K562 (cell line): ENCODE measurements around the gene PCF11. TPM values are rescaled to one million over a fixed set of nuclear protein-coding genes. Genes with fewer than 3 reads are reported as not detected.
A peak's percentile ranks its signal among the peaks of the same experiment; 100 is the strongest.

Source experiments
- ARID2 ChIP-seq: fragments of 450-650 bp; IDR thresholded peaks from 2 replicates; pipeline ENCODE4 v1.6.1; 2017; ENCODE audit warnings: antibody characterized with exemption, mild to moderate bottlenecking
- ATF6 ChIP-seq: sonication (generic); formaldehyde crosslinking; IDR thresholded peaks from 2 replicates; pipeline ENCODE4 v1.4.0; 2020; ENCODE audit warnings: mild to moderate bottlenecking, missing genetic modification reagents
- CREBBP ChIP-seq: IDR thresholded peaks from one replicate; pipeline ENCODE4 v1.6.1; 2012; ENCODE audit warnings: low read depth, mild to moderate bottlenecking, control low read depth, inconsistent platforms, low read length
- EGR1 ChIP-seq: fragments of 450-650 bp; conservative IDR thresholded peaks from 2 replicates; pipeline ENCODE4 v1.6.1; 2017; ENCODE audit warnings: mild to moderate bottlenecking
- EP400 ChIP-seq: fragments of 450-650 bp; IDR thresholded peaks from 2 replicates; pipeline ENCODE4 v1.6.1; 2017; ENCODE audit warnings: antibody characterized with exemption, mild to moderate bottlenecking, moderate library complexity
- HNRNPH1 ChIP-seq: fragments of 200-400 bp; formaldehyde crosslinking; optimal IDR thresholded peaks from 2 replicates; pipeline ENCODE3; 2017; ENCODE audit warnings: low read depth, mild to moderate bottlenecking, low read length, moderate library complexity
- IRF9 ChIP-seq: fragments of 450-650 bp; IDR thresholded peaks from 2 replicates; pipeline ENCODE4 v1.6.1; 2016; ENCODE audit warnings: missing biosample characterization, missing genetic modification characterization
- KDM4B ChIP-seq, 2 experiments: fragments of 450-650 bp in 1 of 2; sonication (generic) in 1 of 2; IDR thresholded peaks; 2 replicates each; pipeline ENCODE4 v1.6.1; 2016 to 2017; ENCODE audit warnings: borderline replicate concordance in 2 of 2, antibody characterized with exemption in 1 of 2, low read depth in 1 of 2, mild to moderate bottlenecking in 1 of 2
- MCM3 ChIP-seq: fragments of 450-650 bp; IDR thresholded peaks from 2 replicates; pipeline ENCODE4 v1.6.1; 2016
- NCOA4 ChIP-seq: fragments of 450-650 bp; IDR thresholded peaks from 2 replicates; pipeline ENCODE4 v1.6.1; 2018; ENCODE audit warnings: mild to moderate bottlenecking; ENCODE audit not compliant: partially characterized antibody
- NCOA6 ChIP-seq: fragments of 450-650 bp; IDR thresholded peaks from 2 replicates; pipeline ENCODE4 v1.6.1; 2017; ENCODE audit warnings: mild to moderate bottlenecking
- POLR3G ChIP-seq: IDR thresholded peaks from 2 replicates; pipeline ENCODE4 v1.6.1; 2011; ENCODE audit not compliant: insufficient read length, insufficient replicate concordance; ENCODE audit errors: extremely low read depth
- POU5F1 ChIP-seq: fragments of 150-350 bp; IDR thresholded peaks from 2 replicates; pipeline ENCODE4 v1.6.1; 2014; ENCODE audit warnings: borderline replicate concordance, low read length, low read depth, mild to moderate bottlenecking; ENCODE audit not compliant: partially characterized antibody
- RFX1 ChIP-seq: fragments of 450-650 bp; IDR thresholded peaks from 2 replicates; pipeline ENCODE4 v1.6.1; 2016; ENCODE audit warnings: mild to moderate bottlenecking, moderate library complexity
- TEAD4 ChIP-seq, 2 experiments: sonication (generic) in 1 of 2; formaldehyde crosslinking in 1 of 2; IDR thresholded peaks; 2 replicates each; pipeline versions ENCODE4 v1.6.1 to v1.8.0; 2012 to 2022; ENCODE audit warnings: borderline replicate concordance in 1 of 2, inconsistent platforms in 1 of 2, low read length in 1 of 2, mild to moderate bottlenecking in 1 of 2, missing genetic modification reagents in 1 of 2
- TFAP4 ChIP-seq: sonication (generic); formaldehyde crosslinking; IDR thresholded peaks from 2 replicates; pipeline ENCODE4 v1.8.0; 2022; ENCODE audit warnings: missing genetic modification reagents, mild to moderate bottlenecking, moderate library complexity, borderline replicate concordance
- U2AF2 ChIP-seq: fragments of 200-400 bp; formaldehyde crosslinking; optimal IDR thresholded peaks from 2 replicates; pipeline ENCODE3; 2017; ENCODE audit warnings: low read depth, mild to moderate bottlenecking, low read length
- ZNF274 ChIP-seq: IDR thresholded peaks from 2 replicates; pipeline ENCODE4 v1.6.1; 2011; ENCODE audit warnings: low read depth, mild to moderate bottlenecking, low read length, moderate library complexity, borderline replicate concordance
- ZNF445 ChIP-seq: fragments of 250-450 bp; sonication (Bioruptor Pico); IDR thresholded peaks from 2 replicates; pipeline ENCODE4 v1.4.0; 2020; ENCODE audit warnings: low read depth, mild to moderate bottlenecking, moderate library complexity
- ZNF561 ChIP-seq: fragments of 450-650 bp; formaldehyde crosslinking; conservative IDR thresholded peaks from 2 replicates; pipeline ENCODE4 v1.4.0; 2020; ENCODE audit warnings: mild to moderate bottlenecking, moderate library complexity
- ZNF76 ChIP-seq: fragments of 250-450 bp; sonication (Bioruptor Pico); IDR thresholded peaks from 2 replicates; pipeline ENCODE4 v1.4.0; 2020; ENCODE audit warnings: mild to moderate bottlenecking, moderate library complexity, borderline replicate concordance
- ZNF77 ChIP-seq: fragments of 250-450 bp; sonication (Bioruptor Pico); IDR thresholded peaks from 2 replicates; pipeline ENCODE4 v1.5.0; 2020
- polyA plus RNA-seq, 8 experiments: library from polyadenylated mRNA; depleted of rRNA in 4 of 8; stranded (reverse) in 5 of 8; unstranded in 3 of 8; fragments of >200 nt; fragmentation: Nextera tagmentation in 2 of 8; fragmentation: Illumina TruSeq in 1 of 8; extraction: Ambion mirVana in 2 of 8; extraction: Trizol in 1 of 8; gene quantifications; 2 replicates each; pipeline versions ENCODE4 v1.2.1 to v1.2.3, GENCODE V29; 2011 to 2014; ENCODE audit warnings: inconsistent platforms in 1 of 8, missing spikeins in 1 of 8
- total RNA-seq, 7 experiments: library from RNA; depleted of rRNA in 6 of 7; stranded (reverse); fragments of >200 nt in 6 of 7; fragmentation: Illumina TruSeq in 2 of 7; extraction: Trizol in 2 of 7; gene quantifications; 2 replicates each; pipeline versions ENCODE4 v1.2.1 to v1.2.3, GENCODE V29; 2011 to 2021; ENCODE audit warnings: low replicate concordance in 1 of 7
- TF ChIP-seq, protein P1 (sequence below): fragments of 450-650 bp; conservative IDR thresholded peaks from 2 replicates; pipeline ENCODE4 v1.6.1; 2016; ENCODE audit warnings: missing genetic modification characterization, low read depth, mild to moderate bottlenecking, missing compliant biosample characterization, moderate library complexity
- TF ChIP-seq, protein P2 (sequence below): fragments of 250-450 bp; sonication (Bioruptor Pico); IDR thresholded peaks from 2 replicates; pipeline ENCODE4 v1.5.0; 2021

Gene PCF11
- total and polyA plus RNA-seq, 9 of the 15 experiments (the other 6 are each of a cell fraction or from before 2014, with no cell fraction given) = 9.3 to 91.6 (median 54.4) TPM

DNA sequence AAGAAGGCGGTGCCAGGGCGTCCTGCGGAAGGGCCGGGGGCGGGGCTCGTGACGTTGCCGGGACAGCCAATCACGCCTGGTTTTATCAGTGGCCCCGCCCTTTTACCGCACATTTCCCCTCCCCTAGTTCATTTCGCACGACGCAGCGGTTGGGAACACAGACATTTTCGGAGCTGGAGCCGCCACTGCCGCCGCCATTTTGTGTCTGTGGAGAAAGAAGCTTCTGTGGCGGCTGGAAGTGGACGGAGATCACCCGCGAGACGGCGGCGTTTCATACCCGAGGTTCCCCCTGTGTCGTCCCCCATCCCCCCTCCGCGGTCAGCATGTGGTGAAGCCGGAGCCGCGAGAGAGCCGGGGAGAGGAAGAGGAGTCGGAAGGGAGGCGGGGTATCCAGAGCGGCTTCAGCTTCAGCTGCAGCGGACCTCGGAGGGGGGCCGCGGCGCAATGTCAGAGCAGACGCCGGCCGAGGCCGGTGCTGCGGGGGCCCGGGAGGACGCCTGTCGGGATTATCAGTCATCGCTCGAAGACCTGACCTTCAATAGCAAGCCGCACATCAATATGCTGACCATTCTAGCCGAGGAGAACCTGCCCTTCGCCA, at the start of gene PCF11 (continued):
- TF ChIP-seq TEAD4 (IDR thresholded peaks at IDR 0.05; ENCODE audit: low read length) = peak; percentile 78
- no peak for TF ChIP-seq TEAD4 (CRISPR knock-in tag; IDR thresholded peaks at IDR 0.05; ENCODE audit: borderline replicate concordance)
- no peak for TF ChIP-seq KDM4B (IDR thresholded peaks at IDR 0.05; ENCODE audit: borderline replicate concordance in 2 of 2, low read depth in 1 of 2)
- TF ChIP-seq ATF6 (CRISPR knock-in tag) = 0 out of 2 replicates have a peak, but pooled peaks have one; percentile 33
- no peak for TF ChIP-seq ZNF77
- no peak for TF ChIP-seq U2AF2
- peak; percentile 56 for TF ChIP-seq EP400
- TF ChIP-seq NCOA4 = no peak
- no peak for TF ChIP-seq NCOA6
- TF ChIP-seq ZNF445 (CRISPR knock-in tag) = no peak
- 0 out of 2 replicates have a peak, but pooled peaks have one; percentile 7 for TF ChIP-seq ARID2
- TF ChIP-seq ZNF76 (CRISPR knock-in tag) = no peak
- TF ChIP-seq HNRNPH1 = no peak
- no peak for TF ChIP-seq EGR1
- no peak for TF ChIP-seq POLR3G
- TF ChIP-seq IRF9 (tag) = 0 out of 2 replicates have a peak, but pooled peaks have one; percentile 57
- TF ChIP-seq POU5F1 = no peak
- no peak for TF ChIP-seq RFX1
- TF ChIP-seq ZNF561 (CRISPR knock-in tag) = no peak
- TF ChIP-seq, protein P1, sequence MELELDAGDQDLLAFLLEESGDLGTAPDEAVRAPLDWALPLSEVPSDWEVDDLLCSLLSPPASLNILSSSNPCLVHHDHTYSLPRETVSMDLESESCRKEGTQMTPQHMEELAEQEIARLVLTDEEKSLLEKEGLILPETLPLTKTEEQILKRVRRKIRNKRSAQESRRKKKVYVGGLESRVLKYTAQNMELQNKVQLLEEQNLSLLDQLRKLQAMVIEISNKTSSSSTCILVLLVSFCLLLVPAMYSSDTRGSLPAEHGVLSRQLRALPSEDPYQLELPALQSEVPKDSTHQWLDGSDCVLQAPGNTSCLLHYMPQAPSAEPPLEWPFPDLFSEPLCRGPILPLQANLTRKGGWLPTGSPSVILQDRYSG = no peak
- TF ChIP-seq MCM3 = no peak
- TF ChIP-seq, protein P2, sequence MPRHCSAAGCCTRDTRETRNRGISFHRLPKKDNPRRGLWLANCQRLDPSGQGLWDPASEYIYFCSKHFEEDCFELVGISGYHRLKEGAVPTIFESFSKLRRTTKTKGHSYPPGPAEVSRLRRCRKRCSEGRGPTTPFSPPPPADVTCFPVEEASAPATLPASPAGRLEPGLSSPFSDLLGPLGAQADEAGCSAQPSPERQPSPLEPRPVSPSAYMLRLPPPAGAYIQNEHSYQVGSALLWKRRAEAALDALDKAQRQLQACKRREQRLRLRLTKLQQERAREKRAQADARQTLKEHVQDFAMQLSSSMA (CRISPR knock-in tag) = no peak
- no peak for TF ChIP-seq ZNF274
- no peak for TF ChIP-seq CREBBP
- TF ChIP-seq TFAP4 (CRISPR knock-in tag) = no peak; the same call in none of the 2 replicates
